Skeletal muscle tissue (tissue), 4 donors: ENCODE results near the gene ACSL1. TPM values are rescaled to one million over a fixed set of nuclear protein-coding genes. Genes with fewer than 3 reads are reported as not detected.
"Not testable (repeated sequence)": the region's sequence is repeated elsewhere in the genome, so short reads cannot be mapped to it uniquely, and the experiment has no call there.

Experiments
- H3K27ac ChIP-seq: one replicate; pipeline ENCODE4 v1.7.0; 2013; ENCODE audit warnings: mild to moderate bottlenecking, low read depth, low read length, inconsistent platforms
- H3K27me3 ChIP-seq, 3 donors: one replicate each; pipeline ENCODE4 v1.7.0; 2013; ENCODE audit warnings: low read length in 3 of 3; ENCODE audit not compliant: control insufficient read depth in 3 of 3, insufficient read depth in 3 of 3
- H3K36me3 ChIP-seq, 3 donors: one replicate each; pipeline ENCODE4 v1.7.0; 2013; ENCODE audit warnings: low read length in 3 of 3; ENCODE audit not compliant: control insufficient read depth in 3 of 3, insufficient read depth in 3 of 3
- H3K4me1 ChIP-seq, 3 donors: one replicate each; pipeline ENCODE4 v1.7.0; 2013; ENCODE audit warnings: low read length in 3 of 3, mild to moderate bottlenecking in 3 of 3; ENCODE audit not compliant: control insufficient read depth in 3 of 3, insufficient read depth in 3 of 3
- H3K4me3 ChIP-seq, 3 donors: one replicate each; pipeline ENCODE4 v1.7.0; 2013; ENCODE audit warnings: low read length in 3 of 3
- H3K9ac ChIP-seq, 3 donors: one replicate each; pipeline ENCODE4 v1.7.0; 2013; ENCODE audit warnings: low read length in 3 of 3, mild to moderate bottlenecking in 3 of 3, moderate library complexity in 2 of 3, low read depth in 1 of 3
- H3K9me3 ChIP-seq, 3 donors: one replicate each; pipeline ENCODE4 v1.7.0; 2013; ENCODE audit warnings: low read length in 3 of 3; ENCODE audit not compliant: control insufficient read depth in 3 of 3
- total RNA-seq: library from RNA; depleted of rRNA; stranded (reverse); fragments of >200 nt; gene quantifications from one replicate; pipeline ENCODE4 v1.2.3, GENCODE V29; 2014
- donor health status: Osteomylitis.

Gene ACSL1
- total RNA-seq, 1 donor from 2014 or later = 123 TPM

DNA sequence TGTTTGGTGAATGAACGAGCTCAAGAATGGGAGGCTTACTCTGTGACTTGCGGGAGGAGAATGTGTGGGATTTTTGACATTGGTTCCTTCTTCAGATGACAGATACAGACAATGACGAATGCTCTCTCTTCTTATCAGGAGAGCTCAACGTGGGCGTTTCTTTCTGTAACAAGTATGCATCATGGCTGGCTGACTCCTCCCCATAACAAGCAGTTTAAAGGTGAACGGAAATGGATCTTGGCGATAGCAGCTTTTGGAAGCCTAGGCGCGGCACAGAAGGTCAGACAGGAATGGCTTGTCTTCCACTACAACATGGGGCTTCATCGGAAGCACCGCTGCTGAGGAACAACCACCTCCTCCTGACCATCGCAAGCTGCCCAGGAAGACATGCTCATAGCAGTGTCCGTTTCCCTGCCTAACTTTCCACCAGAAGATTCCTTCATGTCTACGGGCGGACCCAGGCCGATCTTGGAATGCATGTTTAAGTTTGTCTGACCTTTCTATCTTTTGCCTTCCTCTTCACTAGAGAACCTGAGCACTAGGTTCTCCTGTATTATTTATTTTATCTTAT lies 18.3 kb upstream of the ACSL1 start:
- Histone ChIP-seq H3K4me3 (no peak overlapping the region), H3K27me3 (no peaks in the 10 kb centered on the region), H3K9ac (no peak overlapping the region), H3K4me1 (peaks cover 0 to 6% (median 5%) of the 10 kb centered on the region in 3 donors), H3K9me3 (no peaks in the 10 kb centered on the region), H3K27ac (no peak overlapping the region), H3K36me3 (no peaks in the 10 kb centered on the region)

DNA sequence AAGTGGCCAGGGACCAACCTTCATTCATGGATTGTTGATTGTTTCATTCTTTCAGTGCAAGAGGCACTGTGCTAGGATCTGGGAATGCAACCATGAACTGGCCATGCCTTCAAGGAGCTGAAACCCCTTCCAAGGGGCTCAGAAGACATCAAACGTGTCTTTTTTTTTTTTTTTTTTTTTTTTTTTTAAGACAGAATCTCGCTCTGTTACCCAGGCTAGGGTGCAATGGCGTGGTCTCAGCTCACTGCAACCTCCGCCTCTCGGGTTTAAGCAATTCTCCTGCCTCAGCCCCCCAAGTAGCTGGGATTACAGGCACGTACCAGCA lies 13.3 kb upstream of the ACSL1 start:
- H3K9ac ChIP-seq, H3K36me3 ChIP-seq, H3K27me3 ChIP-seq, H3K4me3 ChIP-seq, H3K27ac ChIP-seq, H3K9me3 ChIP-seq, H3K4me1 ChIP-seq: not testable (repeated sequence)

GRCh38 chr4:184838249-184839074 lies 12.7 kb upstream of the ACSL1 start:
- no peak overlapping the region for H3K27ac ChIP-seq
- H3K4me3 ChIP-seq = no peak overlapping the region
- H3K4me1 ChIP-seq = no peaks in the 10 kb centered on the region
- H3K36me3 ChIP-seq = no peaks in the 10 kb centered on the region
- no peaks in the 10 kb centered on the region for H3K27me3 ChIP-seq
- H3K9me3 ChIP-seq = no peaks in the 10 kb centered on the region
- H3K9ac ChIP-seq = no peak overlapping the region

- Histone ChIP-seq H3K9ac (no peak overlapping the region), H3K4me1 (no peaks in the 10 kb centered on the region), H3K36me3 (no peaks in the 10 kb centered on the region), H3K27me3 (no peaks in the 10 kb centered on the region), H3K4me3 (no peak overlapping the region), H3K27ac (no peak overlapping the region), H3K9me3 (no peaks in the 10 kb centered on the region)
These were observed 10.8 kb upstream of the ACSL1 start for GRCh38 chr4:184836613-184837012.

GRCh38 chr4:184833046-184833838 lies 7.5 kb upstream of the ACSL1 start:
- no peak overlapping the region for H3K27ac ChIP-seq
- H3K36me3 ChIP-seq = no peaks in the 10 kb centered on the region
- H3K4me3 ChIP-seq = no peak overlapping the region
- no peaks in the 10 kb centered on the region for H3K9me3 ChIP-seq
- H3K9ac ChIP-seq = no peak overlapping the region
- no peaks in the 10 kb centered on the region for H3K4me1 ChIP-seq
- no peaks in the 10 kb centered on the region for H3K27me3 ChIP-seq

DNA sequence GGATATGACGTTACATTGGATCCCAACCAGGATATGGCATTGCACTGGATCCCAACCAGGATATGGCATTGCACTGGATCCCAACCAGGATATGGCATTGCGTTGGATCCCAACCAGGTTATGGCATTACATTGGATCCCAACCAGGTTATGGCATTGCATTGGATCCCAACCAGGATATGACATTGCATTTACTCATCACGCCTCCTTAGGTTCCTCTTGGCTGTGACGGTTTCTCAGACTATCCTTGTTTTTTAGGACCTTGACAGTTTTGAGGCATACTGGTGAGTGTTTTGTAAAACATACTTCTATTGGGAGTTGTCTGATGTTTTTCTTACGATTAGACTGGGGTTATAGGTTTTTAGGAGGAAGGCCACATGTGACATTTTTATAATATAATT lies 5.4 kb upstream of the ACSL1 start:
- Histone ChIP-seq H3K36me3 (no peaks in the 10 kb centered on the region), H3K9ac (no peak overlapping the region), H3K4me3 (no peak overlapping the region), H3K27me3 (no peaks in the 10 kb centered on the region), H3K9me3 (no peaks in the 10 kb centered on the region), H3K27ac (no peak overlapping the region), H3K4me1 (peaks cover 5 to 14% (median 9%) of the 10 kb centered on the region in 3 donors)

DNA sequence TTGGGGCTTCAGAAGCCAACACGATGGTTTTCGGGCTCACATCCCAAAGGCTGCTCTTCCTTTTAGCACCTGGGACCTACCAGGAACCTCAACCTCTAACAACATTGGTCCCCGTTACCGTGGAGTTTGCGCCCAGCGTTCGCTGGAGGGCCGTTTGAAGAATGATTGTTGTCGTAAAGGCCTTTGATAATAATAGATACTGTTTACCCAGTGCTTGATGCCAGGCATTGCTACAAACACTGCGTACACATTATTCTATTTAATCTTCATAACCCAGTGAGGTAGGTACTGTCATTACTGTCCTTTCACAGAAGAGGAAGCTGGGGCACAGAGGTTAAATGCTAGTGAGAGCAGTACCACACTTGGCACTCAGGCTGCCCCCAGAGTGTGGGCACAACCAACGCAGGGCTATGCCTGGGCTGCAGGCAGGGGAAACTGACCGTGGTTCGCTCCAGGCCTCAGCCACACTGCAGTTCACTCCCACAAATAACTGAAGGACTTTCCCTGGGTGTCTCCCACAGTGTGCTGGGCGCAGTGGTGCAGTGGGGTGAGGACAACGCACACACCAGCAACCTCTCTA lies 1.0 kb upstream of the ACSL1 start:
- H3K36me3 ChIP-seq = no peaks in the 10 kb centered on the region

GRCh38 chr4:184825141-184825895 lies 450 bp downstream of the ACSL1 start:
- Histone ChIP-seq H3K36me3 (no peaks in the 10 kb centered on the region), H3K9me3 (no peaks in the 10 kb centered on the region), H3K27me3 (no peaks in the 10 kb centered on the region), H3K27ac (peak overlapping the region; percentile 84), H3K9ac (peak overlapping the region; percentile 87 to 92 (median 88)), H3K4me1 (peaks cover 35 to 54% (median 40%) of the 10 kb centered on the region in 3 donors), H3K4me3 (peak overlapping the region; percentile 81 to 88 (median 85))

More for the DNA sequence above, 1.0 kb upstream of the ACSL1 start:
- Histone ChIP-seq H3K4me3 (peak overlapping the region; percentile 75 to 79 (median 78)), H3K27ac (peak overlapping the region; percentile 86), H3K9ac (peak overlapping the region; percentile 81 to 96 (median 83)), H3K27me3 (no peaks in the 10 kb centered on the region), H3K9me3 (no peaks in the 10 kb centered on the region), H3K4me1 (peaks cover 26 to 43% (median 29%) of the 10 kb centered on the region in 3 donors)

- H3K27me3 ChIP-seq = no peaks in the 10 kb centered on the region
- H3K4me1 ChIP-seq = peaks cover 41 to 60% (median 46%) of the 10 kb centered on the region in 3 donors
- H3K27ac ChIP-seq = peak overlapping the region; percentile 84
- H3K36me3 ChIP-seq = no peaks in the 10 kb centered on the region
- H3K9me3 ChIP-seq = no peaks in the 10 kb centered on the region
- H3K4me3 ChIP-seq = peak overlapping the region; percentile 81 to 88 (median 85)
- peak overlapping the region; percentile 87 to 92 (median 88) for H3K9ac ChIP-seq
These were observed 1.0 kb downstream of the ACSL1 start for GRCh38 chr4:184824776-184825084.
